ENCODE data around the gene HDAC4. TPM values are rescaled to one million over a fixed set of nuclear protein-coding genes. Genes with fewer than 3 reads are reported as not detected.
A peak's percentile ranks its signal among the peaks of the same experiment; 100 is the strongest.

HDAC4 gene
- total RNA-seq, 1 donor from 2014 or later = 20.4 TPM

DNA sequence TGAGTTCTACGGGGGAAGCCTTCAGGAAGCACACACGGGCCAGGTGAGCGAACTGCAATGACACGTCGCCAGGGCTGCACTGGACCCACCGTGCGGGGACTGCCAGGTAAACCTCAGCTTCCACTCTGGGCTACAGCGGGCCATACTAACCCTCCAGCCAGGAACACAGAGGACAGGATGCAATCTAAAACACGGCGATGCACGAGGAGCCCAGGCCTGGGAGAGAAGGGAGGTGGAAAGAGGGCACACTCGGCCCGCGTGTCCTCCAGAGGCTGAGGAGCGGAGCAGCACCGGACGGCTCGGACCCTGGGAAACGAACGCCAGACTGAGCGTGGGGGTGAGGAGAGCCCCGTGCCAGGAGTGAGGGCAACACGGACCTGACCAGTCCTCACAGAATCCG, 69.3 kb downstream of the HDAC4 start:
- FAIRE-seq (no peak), DNase-seq (ENCODE audit: low spot score in 2 of 2) (no peak)

DNA sequence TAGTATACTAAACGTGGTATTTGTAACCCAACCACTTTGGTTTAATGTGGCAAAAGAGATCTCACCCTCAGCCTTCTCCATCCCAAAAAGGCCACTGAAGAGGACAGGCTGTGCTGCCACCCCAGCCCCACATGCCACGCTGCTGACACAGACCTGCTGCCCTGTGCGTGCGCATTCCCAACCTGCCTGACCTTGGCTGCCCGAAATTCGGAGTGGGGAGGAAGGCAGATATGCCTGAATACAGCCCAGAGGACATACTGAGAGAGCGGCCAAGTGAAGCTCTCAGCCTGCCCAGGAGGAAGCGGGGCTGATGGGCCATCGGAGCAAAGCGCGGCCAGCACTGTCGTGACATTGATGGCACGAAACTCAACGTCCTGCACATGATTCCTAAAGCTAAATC, 70.0 kb downstream of the HDAC4 start:
- no peak for FAIRE-seq
- no peak for DNase-seq (ENCODE audit: low spot score in 2 of 2)

DNA sequence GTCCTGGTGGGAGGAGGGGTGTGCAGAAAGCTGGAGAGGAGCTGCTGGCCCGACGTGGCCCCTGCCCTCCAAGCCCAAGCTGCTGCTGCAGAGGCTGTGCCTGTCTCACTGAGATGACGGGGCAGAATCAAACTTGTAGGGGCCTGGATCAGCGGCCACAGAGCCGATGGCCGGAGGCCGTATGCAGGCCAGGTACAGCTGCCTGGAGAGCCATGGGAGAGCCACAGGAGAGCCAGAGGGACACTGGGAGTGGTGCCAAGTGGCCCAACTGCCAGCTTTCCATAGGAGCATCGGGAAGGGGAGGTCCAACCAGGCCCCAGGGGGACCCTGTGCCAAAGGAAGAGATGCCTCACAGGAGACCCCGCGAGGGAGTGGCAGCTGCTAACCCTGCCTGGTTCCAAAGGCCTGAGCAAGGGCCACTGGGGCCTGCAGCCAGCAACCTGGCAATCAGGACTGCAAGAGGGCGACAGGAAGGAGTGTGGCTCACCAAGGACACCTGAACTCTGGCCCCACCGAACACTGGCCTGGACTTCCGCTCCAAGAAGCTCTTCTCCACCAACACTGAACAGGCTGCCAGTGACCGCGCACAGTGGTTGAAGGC, 70.7 kb downstream of the HDAC4 start:
- FAIRE-seq (no peak), DNase-seq (ENCODE audit: low spot score in 2 of 2) (no peak)

DNA sequence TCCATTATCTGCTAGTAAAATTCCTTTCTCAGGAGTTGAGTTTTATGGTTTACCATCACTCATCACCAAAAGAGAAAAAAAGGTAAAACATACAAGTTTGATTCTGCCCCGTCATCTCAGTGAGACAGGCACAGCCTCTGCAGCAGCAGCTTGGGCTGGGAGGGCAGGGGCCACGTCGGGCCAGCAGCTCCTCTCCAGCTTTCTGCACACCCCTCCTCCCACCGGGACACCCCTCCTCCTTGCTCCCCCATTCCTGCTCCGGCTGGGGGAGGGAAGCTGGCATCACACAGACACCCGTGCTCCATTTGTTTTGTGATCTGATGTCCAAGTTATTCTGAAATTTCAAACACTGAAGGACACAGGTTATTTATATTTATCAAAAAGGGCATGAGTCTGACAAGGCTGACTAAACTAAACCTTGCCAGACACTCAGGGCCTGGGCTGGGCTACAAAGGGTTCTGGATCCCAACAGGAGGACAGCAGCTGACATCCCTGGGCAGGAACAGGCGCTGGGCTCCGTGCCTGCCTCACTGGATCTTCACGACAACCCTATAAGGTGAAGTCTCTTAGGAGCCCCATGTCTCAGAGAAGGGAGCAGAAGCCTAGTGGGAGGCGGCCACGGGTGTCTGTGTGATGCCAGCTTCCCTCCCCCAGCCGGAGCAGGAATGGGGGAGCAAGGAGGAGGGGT, 71.4 kb downstream of the HDAC4 start:
- DNase-seq (ENCODE audit: low spot score in 2 of 2) (no peak), FAIRE-seq (no peak)

DNA sequence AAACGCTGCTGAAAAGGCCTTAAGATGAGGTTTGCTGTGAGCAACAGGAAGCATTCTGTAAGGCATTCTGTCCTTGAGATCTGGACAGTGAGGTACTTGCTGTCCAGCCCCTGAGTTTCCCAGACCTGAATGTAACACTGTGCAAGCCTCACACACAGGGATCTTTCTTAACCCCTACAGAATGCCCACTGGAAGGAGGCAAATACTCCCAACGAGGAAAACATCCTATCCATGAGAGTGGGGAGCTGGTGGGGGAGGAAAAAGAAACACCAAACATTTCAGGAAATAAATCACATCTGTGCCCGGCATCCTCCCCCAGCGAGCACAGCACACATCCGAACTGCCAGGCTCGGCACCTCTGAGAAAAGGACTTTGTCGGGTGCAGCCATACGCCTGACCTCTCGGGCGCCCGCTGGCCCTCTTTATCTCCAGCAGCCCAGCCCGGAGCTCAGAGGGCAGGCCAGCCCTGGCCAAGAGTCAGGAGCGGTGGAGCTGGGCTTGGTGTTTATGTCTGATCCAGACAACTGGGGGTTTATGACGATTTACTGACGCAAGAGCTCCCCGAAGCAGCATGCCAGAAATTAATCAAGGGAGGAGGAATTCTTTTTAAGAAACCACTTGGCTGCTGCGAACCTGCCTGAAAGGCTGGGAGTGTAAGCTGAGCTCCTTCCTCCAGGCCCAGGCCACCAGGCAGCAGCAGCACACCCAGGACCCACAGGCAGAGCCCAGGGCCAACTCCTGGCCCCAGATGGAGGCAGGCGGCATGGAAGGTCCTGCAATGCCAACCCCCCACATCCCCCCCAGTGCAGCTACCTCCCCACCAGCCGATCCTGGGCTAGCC, 72.2 kb downstream of the HDAC4 start:
- no peak for DNase-seq (ENCODE audit: low spot score in 2 of 2)
- no peak for FAIRE-seq

DNA sequence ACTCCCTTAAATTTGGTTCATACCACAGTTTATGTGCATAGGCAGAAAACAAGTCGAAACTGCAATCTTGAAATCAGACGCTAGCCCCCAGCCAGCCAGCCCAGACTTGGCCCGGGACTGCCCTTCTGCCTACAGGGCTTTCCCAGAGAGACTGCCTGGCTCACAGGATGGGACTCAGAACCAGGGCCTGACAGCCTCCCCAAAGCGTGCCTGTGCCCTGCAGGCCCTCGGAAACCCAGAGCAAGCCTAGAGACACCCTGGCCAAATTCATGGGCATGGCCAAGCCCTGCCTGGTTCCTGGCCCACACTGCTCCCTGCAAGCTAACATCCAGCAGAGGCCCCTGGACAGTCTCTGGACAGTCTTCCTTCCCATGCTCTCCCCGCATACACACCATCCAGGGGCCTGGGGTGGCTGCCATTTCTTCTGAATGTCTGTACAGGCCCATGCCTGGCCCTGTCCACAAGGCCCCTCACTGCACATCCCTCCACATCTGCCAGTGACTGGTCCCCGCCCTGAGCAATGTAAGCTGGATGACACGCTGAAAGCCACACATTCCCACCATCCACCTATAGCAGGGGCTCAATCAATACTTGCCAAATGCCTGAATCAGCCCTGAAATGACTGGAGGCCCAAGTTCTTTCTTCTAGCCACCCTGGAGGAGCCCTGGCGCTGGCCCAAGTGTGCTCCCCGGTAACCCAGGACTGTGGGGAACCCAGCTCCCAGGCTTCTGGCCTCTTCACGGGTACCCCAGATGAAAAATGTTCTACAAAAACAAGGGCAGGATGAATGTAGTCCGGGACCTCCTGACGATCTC, 73.1 kb downstream of the HDAC4 start:
- DNase-seq (ENCODE audit: low spot score in 2 of 2) (no peak), FAIRE-seq (no peak)

DNA sequence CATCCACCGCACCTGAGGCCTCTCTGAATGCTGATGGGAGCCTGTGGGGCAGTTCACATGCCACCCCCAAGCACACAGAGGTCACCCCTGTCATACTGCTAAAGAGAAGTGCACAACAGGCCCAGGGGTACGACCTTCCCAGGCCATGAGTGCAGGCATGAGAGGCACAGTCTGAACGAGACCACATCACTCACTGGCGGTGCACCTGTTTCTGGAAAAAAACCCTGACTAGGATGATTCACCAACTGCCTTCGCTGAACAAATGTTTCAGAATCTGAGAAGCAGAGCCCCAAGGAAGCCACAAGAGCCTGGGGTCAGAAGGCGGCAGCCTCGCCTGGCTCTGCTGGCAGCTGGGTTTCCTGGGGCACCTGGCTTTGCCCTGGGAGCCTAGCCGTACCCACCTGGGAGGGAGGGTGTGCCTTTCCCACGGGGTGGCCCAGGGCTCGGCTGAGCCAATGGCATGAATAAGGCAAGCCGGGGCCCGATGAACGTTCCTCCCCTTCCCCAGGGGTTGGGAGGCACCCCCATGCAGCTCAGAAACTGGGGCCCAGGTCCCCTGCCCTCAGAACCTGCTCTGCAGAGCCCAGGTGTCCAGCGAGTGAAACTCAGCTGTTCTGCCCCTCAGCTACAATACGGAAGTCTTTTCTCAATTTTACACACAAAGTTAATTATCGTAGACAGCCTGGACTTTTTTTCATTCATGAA, 73.8 kb downstream of the HDAC4 start:
- no peak for DNase-seq (ENCODE audit: low spot score in 2 of 2)
- FAIRE-seq = no peak

DNA sequence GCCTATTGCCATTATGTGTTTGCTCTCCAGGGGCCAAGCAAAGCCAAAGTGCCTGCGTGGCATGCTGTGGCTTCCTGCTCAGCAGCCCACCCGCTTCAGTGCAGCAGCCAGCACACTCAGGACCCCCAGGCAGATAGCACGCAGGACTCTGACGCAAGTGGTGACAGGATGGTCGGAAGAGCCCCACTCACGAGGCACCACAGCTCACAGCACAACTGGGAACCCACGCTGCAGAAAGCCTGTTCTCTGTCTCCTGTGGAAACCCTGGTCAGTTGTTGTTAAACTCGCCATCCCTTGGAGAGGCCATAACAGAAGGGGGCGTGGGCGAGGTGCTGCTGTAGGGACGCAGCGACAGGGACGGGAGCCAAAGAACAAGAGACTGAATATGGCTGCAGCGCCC, 76.4 kb downstream of the HDAC4 start:
- FAIRE-seq (no peak), DNase-seq (ENCODE audit: low spot score in 2 of 2) (no peak)

DNA sequence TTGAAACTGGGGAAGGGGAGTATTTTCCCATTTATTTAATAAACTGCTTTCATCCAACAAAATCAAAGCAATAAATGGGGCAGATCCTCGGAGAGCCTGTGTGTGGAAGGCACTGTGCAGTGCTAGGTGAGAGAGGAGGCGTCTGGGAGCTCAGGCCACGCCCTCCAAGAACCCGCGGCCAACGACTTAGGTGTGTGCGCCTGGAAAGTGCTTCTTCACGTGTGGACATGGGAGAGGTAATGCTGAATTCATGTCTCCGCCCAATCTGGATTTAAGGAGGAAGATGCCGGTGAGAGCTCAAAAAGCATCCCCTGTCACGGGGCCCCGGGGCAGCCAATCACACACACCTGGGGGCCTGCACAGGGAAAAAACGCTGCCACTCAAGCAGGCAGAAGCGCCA, 77.4 kb downstream of the HDAC4 start:
- no peak for FAIRE-seq
- no peak for DNase-seq (ENCODE audit: low spot score in 2 of 2)

DNA sequence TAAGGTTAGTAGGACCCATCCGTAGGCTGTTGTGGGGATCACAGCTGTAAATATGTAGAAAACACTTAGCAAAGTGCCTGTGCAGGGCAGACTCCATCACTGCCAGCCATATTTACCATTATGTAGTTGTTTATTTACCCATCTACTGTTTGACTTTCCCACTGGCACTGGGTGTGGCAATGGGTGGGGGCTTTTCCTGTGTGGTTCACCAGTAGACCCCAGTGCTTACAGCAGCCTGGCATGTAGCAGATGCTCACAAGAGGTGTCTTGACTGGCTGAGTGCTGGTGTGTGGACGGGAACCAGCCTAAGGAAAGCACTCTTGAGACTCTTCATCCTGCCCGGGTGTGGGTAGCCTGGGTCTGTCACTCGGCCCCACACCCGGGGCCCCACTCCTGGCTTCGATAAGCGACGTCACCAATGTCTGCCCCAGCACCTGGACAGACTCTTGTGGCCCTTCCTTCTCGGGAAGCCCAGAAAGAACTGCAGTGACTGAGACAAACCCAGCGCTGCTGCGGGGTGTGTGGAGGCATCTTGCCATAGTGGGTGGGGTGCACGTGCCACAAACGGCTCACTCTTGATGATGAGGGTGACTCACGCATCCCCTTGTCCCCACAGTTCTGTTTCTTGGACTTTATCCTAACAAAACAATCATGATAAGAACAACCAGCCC, 78.3 kb downstream of the HDAC4 start:
- FAIRE-seq = no peak

DNA sequence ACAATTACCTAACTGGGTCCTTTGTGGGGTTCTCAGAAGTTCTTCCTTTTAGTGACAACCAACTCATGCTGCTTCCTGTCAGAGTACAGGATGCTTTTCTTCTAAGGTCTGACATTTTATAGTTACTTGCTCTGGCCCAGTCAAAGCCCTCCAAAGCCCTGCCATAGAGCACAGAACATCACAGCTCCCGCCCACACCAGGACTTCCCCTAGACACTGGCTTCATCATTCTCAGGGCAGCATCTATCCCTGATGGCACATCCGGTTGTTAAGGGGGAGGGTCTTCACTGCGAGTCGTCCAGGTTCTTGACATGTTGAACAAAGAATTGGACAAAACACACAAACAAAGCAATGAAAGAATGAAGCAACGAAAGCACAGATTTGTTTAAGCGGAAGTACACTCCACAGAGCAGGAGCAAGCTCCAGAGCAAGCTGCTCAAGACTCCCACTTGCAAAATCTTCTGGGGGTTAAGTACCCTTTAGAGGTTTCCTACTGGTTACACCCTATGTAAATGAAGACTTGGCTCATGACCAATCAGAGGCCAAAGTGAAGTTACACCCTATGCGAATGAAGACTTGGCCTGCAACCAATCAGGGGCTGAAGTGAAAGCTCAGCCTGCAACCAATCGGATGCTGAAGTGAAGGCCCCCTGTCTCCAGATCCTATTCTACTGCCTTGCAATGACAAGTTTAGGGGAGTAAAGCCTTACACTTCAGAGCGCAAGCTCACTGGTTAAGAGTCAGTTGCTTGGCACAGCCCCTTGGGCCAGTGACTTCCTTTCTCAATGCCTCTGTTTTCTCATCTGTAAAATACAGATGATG, 79.0 kb downstream of the HDAC4 start:
- DNase-seq (ENCODE audit: low spot score in 2 of 2) = no peak

More for the DNA sequence above, 78.3 kb downstream of the HDAC4 start:
- DNase-seq (ENCODE audit: low spot score in 2 of 2) = no peak

DNA sequence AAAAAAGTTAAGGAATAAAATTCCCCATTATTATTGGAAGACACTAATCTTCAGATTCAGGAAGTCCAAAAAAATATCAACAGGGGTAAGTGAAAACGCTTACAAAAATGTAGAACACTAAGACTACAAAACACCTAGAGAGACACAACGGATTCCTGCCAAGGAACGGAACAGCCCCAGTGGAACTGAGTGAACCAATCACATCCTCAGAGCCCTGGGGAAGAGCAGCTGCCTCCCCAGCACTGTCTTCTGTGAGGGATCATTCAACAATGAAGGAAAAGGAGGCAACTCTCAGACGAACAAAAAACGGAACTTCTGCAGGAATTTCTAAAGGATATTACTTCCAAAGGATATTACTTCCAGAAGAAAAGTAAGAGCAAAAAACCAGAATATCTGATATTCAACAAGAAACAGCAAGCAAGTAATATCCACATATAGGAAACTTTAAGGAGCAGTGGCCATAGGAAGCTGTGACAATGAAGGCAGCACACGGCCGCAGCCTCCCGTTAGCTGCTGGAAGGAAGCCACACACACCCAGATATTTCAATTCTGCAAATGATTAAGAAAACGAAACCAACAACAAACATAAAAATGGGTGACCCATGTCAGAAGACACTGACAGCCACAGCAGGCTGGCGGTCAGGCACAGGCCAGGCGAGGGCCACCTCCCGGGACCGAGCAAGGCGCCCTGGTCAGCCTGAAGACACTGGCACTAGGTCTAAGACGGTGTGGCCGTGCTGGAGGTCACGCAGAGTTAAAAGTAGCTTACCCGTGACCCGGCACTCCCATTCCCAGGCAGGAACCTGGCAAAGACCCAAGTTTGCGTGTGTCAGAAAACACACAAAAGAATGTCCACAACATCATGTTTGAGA, 81.8 kb downstream of the HDAC4 start:
- FAIRE-seq = no peak
- no peak for DNase-seq (ENCODE audit: low spot score in 2 of 2)

More for the DNA sequence above, 79.0 kb downstream of the HDAC4 start:
- FAIRE-seq = no peak

DNA sequence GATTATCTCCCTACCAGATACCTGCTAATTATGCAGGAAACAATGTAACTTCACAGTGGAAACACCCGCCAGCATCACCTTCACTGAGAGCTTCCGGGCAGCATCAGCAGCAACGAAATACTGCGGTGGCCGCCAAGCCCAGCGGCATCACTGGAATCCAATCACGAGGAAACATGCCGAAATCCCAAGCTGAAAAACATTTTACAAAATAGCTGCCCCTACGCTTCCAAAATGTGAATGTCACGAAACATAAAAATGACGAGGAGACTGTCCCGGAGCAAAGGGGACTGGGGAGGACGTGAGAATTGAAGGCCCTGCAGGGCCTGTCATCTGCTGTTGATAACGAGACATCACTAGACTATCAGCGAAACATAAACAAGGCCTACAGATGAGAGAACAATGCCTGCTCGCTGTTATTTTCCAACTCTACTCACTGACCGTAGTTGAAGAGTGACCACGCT, 82.6 kb downstream of the HDAC4 start:
- no peak for FAIRE-seq

DNA sequence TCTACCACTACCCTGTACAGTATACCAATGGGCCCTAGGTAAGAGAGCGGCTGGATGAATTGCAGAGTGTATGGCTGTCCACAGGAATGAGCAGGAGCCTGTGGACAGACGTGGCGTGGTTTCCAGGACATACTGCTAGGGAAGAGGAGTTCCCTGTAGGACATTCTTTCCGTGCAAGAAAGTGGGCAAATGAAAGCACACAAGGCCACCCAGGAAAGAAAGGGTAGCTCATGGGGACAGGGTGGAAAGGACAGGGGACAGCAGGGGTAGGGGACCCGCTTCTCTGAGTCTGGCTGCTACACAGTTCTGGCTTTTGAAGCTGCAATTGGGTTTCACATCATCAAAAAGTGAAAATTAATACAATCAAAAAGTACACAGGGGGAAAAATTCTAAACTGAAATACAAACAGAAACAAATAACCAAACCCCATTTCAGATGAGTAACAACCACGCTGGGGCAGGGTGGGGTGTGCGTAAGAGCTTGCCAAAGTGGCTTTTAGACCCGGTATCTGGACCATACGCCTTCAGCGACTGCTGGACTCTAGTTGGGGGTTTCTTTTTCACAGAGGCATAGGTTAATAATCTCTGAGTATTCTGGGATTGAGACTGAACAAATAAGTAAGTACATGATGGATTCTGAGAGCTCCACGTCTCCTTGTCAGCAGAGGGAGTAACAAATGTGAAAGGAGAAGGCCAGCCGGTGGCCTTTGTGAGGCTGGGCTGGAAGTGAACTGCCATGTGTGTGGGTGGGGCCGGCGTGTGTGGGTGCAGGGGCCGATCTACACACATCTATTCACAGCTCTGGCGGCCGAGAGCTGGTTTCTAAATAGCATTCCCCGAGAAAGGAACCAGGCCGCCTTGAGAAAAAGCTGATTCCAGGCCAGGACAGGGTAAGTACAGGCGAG, 84.0 kb downstream of the HDAC4 start:
- no peak for FAIRE-seq
- DNase-seq (ENCODE audit: low spot score in 2 of 2) = peak in 1 of 2 donors; percentile 58

More for the DNA sequence above, 82.6 kb downstream of the HDAC4 start:
- no peak for DNase-seq (ENCODE audit: low spot score in 2 of 2)

DNA sequence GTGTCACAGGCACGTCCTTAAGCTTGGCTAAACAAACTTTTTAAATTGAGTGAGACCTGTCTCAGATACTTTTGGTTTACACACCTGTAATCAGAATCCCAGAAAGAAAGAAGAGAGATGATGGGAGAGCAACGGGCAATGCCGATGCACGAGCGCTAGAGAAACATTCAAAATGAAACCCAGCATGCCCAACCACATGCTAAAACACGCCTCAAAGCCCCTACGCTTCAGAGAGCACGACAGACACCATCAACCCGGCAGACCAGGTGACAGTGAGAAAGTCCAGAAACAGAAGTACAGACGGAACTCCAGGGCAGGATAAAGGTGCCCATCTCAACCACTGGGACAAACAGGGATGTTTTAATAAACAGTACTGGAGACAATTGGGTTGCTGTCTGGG, 85.5 kb downstream of the HDAC4 start:
- FAIRE-seq = no peak
- no peak for DNase-seq (ENCODE audit: low spot score in 2 of 2)

DNA sequence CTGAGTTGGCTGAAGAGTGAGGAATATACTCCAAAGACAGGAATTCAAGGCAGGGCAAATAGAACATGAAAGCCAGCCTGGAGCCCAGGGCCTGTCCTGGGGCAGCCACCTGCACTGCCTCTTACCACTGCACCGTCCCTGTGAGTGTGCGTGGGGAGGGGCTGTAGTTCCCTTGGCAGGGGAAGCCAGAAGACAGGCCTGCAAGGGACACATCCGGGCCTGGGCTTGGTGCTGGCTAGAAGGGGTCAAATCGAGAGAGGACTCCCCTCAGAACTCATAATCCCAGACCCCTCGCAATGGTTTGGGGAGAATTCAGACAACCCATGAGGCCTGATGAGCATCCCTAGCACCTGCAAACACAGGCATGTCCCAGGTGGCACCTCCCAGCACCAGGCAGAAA, 87.0 kb downstream of the HDAC4 start:
- no peak for DNase-seq (ENCODE audit: low spot score in 2 of 2)
- FAIRE-seq = no peak
